Measurements from ENCODE around the gene CEP104. TPM values are rescaled to one million over a fixed set of nuclear protein-coding genes. Genes with fewer than 3 reads are reported as not detected.

The CEP104 gene
- total and polyA plus RNA-seq, 9 of the 15 experiments (the other 6 are each of a cell fraction or from before 2014, with no cell fraction given), result 11.2 to 63.4 (median 42.6) TPM

GRCh38 chr1:3796215-3797061 lies 60.6 kb downstream of the CEP104 start, which contains the start of gene LRRC47 (continued):
- TF ChIP-seq ZNF740 (CRISPR knock-in tag; IDR thresholded peaks at IDR 0.05), result 0 out of 2 replicates have a peak, but pooled peaks have one; percentile 15
- no peak; a peak in 1 of 4 replicates for TF ChIP-seq ZNF740 (tag; IDR thresholded peaks at IDR 0.05)
- TF ChIP-seq SREBF1 (IDR thresholded peaks at IDR 0.05; ENCODE audit: borderline replicate concordance, low read depth, low read length), result 0 out of 2 replicates have a peak, but pooled peaks have one; percentile 58
- peak; percentile 82 for TF ChIP-seq POLR2A (conservative IDR thresholded peaks at IDR 0.05)
- 0 out of 2 replicates have a peak, but pooled peaks have one; percentile 42 for TF ChIP-seq ZNF583 (CRISPR knock-in tag; IDR thresholded peaks at IDR 0.05)
- TF ChIP-seq PML (IDR thresholded peaks at IDR 0.05; ENCODE audit: low read length), result peak; percentile 61
- TF ChIP-seq CHD1 (IDR thresholded peaks at IDR 0.05; ENCODE audit: low read length), result peak; percentile 38
- TF ChIP-seq NRF1 (conservative IDR thresholded peaks at IDR 0.05 in 1 of 2, IDR thresholded peaks at IDR 0.05 in 1 of 2), result peak; percentile 73 to 80
- TF ChIP-seq CREB1 (IDR thresholded peaks at IDR 0.05), result peak; percentile 76
- TF ChIP-seq CREB1 (CRISPR knock-in tag; IDR thresholded peaks at IDR 0.05), result peak; percentile 68
- no peak for TF ChIP-seq RFX5 (IDR thresholded peaks at IDR 0.05; ENCODE audit: low read depth, low read length)
- peak; percentile 78 for TF ChIP-seq ATF7 (IDR thresholded peaks at IDR 0.05)
- no peak for TF ChIP-seq CSDE1 (IDR thresholded peaks at IDR 0.05)
- peak; percentile 59 for TF ChIP-seq POLR2B (IDR thresholded peaks at IDR 0.05; ENCODE audit: low read depth, partially characterized antibody)
